ENCODE results near the gene BHMT2. TPM values are rescaled to one million over a fixed set of nuclear protein-coding genes. Genes with fewer than 3 reads are reported as not detected.

The BHMT2 gene
- total RNA-seq, 4 donors from 2014 or later, result 1.5 to 13.9 (median 5.1) TPM

DNA sequence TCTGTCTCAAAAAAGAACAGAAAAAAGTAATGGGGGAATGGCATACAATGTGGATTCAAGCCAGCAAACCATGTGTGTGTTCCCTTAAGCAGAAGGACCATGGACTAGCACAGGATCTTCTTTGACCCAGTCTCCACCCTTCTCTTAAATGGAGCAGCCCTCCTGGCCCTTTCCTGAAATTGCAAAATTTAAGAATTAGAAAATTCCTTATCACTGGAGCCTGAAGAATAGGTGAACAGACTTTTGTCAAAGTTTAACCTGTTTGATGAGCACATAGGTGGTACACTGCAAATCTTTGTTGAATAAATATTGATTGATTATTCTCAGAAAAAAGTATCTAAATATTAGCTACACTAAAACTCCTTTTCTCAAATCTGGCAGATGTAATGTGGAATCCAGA, 12.7 kb upstream of the BHMT2 start:
- no peaks in the 10 kb centered on the region for H3K9me3 ChIP-seq
- TF ChIP-seq, protein P1, sequence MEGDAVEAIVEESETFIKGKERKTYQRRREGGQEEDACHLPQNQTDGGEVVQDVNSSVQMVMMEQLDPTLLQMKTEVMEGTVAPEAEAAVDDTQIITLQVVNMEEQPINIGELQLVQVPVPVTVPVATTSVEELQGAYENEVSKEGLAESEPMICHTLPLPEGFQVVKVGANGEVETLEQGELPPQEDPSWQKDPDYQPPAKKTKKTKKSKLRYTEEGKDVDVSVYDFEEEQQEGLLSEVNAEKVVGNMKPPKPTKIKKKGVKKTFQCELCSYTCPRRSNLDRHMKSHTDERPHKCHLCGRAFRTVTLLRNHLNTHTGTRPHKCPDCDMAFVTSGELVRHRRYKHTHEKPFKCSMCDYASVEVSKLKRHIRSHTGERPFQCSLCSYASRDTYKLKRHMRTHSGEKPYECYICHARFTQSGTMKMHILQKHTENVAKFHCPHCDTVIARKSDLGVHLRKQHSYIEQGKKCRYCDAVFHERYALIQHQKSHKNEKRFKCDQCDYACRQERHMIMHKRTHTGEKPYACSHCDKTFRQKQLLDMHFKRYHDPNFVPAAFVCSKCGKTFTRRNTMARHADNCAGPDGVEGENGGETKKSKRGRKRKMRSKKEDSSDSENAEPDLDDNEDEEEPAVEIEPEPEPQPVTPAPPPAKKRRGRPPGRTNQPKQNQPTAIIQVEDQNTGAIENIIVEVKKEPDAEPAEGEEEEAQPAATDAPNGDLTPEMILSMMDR (IDR thresholded peaks at IDR 0.05), result no peak
- no peak for TF ChIP-seq POLR2A (IDR thresholded peaks at IDR 0.05)

DNA sequence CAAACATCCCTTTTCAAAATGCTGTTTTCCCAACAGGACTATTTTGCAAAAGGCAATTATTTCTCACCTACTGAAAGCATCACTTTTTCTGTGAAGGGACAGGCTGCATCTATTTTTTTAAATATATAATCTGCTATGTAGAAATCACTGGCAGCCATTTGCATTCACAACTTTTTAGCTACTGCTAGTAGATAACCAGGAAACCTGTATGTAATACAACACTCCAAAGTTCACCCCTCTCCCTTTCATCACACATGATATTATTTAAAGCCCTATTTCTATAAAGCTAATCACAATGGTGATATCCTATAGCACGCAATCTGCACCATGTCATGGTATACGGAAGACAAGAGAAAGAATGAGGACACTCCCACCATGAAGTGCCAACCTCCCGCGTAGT, 9.9 kb upstream of the BHMT2 start:
- H3K36me3 ChIP-seq, result no peaks in the 10 kb centered on the region
- no peak for DNase-seq
- no peak overlapping the region for H3K4me3 ChIP-seq
- no peaks in the 10 kb centered on the region for H3K4me1 ChIP-seq
- WGBS, 2 donors, result 81 to 88% methylated on average over 4 of the region's 4 CpGs
- H3K27ac ChIP-seq, result no peak overlapping the region
- intact Hi-C loops (cut with DNase I), result no loop called here
- H3K9me3 ChIP-seq, result no peaks in the 10 kb centered on the region
- TF ChIP-seq, protein P1 (IDR thresholded peaks at IDR 0.05), result no peak
- TF ChIP-seq POLR2A (IDR thresholded peaks at IDR 0.05), result no peak
- no peaks in the 10 kb centered on the region for H3K27me3 ChIP-seq

More for the DNA sequence above, 12.7 kb upstream of the BHMT2 start:
- H3K27me3 ChIP-seq, result no peaks in the 10 kb centered on the region
- no peaks in the 10 kb centered on the region for H3K36me3 ChIP-seq
- no peak overlapping the region for H3K27ac ChIP-seq
- intact Hi-C loops (cut with DNase I), result no loop called here
- H3K4me3 ChIP-seq, result no peak overlapping the region
- no peaks in the 10 kb centered on the region for H3K4me1 ChIP-seq
- no peak for DNase-seq

DNA sequence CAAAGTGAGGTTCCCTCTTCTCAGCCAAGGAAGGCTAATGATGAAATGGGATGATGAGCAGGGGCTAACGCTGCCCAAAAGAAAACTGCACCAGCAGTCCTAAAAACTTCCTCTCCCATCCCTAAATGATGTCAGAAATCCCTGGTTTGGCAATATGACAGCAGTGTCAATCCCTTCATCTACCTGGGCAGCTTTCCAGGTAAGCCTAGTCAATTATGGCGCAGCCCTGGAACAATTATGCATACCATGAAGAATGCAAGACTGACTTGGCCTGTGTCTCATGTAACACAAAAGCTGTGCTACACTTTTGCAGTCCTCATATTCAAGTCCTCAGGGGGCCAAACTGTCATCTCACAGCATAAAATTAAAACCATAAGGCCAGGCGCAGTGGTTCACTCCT, 7.1 kb upstream of the BHMT2 start:
- Histone ChIP-seq H3K27me3 (no peaks in the 10 kb centered on the region), H3K9me3 (no peaks in the 10 kb centered on the region), H3K4me1 (no peaks in the 10 kb centered on the region), H3K4me3 (no peak overlapping the region), H3K36me3 (no peaks in the 10 kb centered on the region), H3K27ac (no peak overlapping the region)
- no peak for TF ChIP-seq POLR2A (IDR thresholded peaks at IDR 0.05)
- TF ChIP-seq, protein P1 (IDR thresholded peaks at IDR 0.05), result no peak
- WGBS, 2 donors, result 57 to 78% methylated on average over 1 to 2 of the region's 3 CpGs
- DNase-seq, result no peak
- intact Hi-C loops (cut with DNase I), result no loop called here

DNA sequence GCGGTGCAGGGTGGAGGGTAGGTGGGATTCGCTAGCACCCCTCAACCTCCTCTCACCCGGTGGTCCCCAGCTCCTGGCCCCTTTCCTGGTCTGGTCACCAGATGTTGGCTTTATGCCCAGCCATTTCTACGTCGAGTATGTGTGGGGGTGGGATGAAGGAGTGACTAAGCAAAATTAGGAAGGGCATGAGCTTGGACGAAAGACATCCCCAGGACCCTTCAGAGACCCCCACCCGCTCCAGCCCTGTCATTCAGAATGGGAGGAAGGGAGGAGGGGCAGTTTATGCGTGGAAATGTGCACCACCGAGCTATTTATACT, 742 bp downstream of the BHMT2 start:
- Histone ChIP-seq H3K4me3 (peak overlapping the region; percentile 33 to 67 (median 49)), H3K27ac (peak overlapping the region in 3 of 4 donors; percentile 70 to 73 (median 71)), H3K36me3 (no peaks in the 10 kb centered on the region), H3K27me3 (peaks cover 0 to 21% (median 0%) of the 10 kb centered on the region in 4 donors), H3K4me1 (peaks cover 0 to 9% (median 3%) of the 10 kb centered on the region in 3 donors), H3K9me3 (peaks cover 0 to 8% (median 0%) of the 10 kb centered on the region in 3 donors)
- TF ChIP-seq, protein P1 (IDR thresholded peaks at IDR 0.05), result no peak
- no peak for TF ChIP-seq POLR2A (IDR thresholded peaks at IDR 0.05)
- 45 to 48% methylated on average over 7 to 8 of the region's 9 CpGs for WGBS, 2 donors
- intact Hi-C loops (cut with DNase I), result no loop called here
- no peak for DNase-seq

DNA sequence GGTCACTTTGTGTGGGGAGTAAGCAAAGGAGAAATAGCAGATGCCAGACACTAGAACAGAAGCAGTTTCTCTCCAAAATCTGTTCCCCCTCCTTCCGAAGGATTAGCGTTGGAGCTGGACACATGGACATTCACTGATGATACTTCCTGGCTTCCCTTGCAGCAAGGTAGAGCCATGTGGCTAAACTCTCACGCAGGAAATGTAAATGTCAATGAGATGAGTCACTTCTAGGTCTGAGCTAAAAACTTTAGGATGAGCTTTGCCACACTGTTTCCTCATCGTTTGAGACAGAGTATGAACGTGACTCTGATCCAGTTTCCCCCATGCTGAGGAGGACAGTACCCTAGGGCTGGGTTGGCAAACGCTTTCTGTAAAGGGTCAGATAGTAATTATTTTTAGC, 5.1 kb downstream of the BHMT2 start:
- 50 to 59% methylated on average over 6 of the region's 6 CpGs for WGBS, 2 donors
- H3K4me3 ChIP-seq, result no peak overlapping the region
- peaks cover 0 to 3% (median 3%) of the 10 kb centered on the region in 3 donors for H3K4me1 ChIP-seq
- no peak for DNase-seq
- no peaks in the 10 kb centered on the region for H3K36me3 ChIP-seq
- TF ChIP-seq, protein P1 (IDR thresholded peaks at IDR 0.05), result no peak
- TF ChIP-seq POLR2A (IDR thresholded peaks at IDR 0.05), result no peak
- intact Hi-C loops (cut with DNase I), result no loop called here
- H3K27ac ChIP-seq, result no peak overlapping the region
- H3K27me3 ChIP-seq, result peaks cover 0 to 9% (median 0%) of the 10 kb centered on the region in 4 donors
- peaks cover 0 to 8% (median 0%) of the 10 kb centered on the region in 3 donors for H3K9me3 ChIP-seq

Measured in esophagus squamous epithelium (tissue), 5 donors.